OCI-LY3 (cell line): ENCODE data around the gene LHFPL2.

Experiments used
- EZH2phosphoT487 ChIP-seq: fragments of 200-600 bp; shearing (Covaris generic); IDR thresholded peaks from 2 replicates; pipeline ENCODE4 v1.6.1; 2018; ENCODE audit warnings: antibody characterized with exemption, mixed run types, low read depth
- TF ChIP-seq, protein P1 (sequence below): fragments of 200-600, 300-600 bp; sonication (generic); IDR thresholded peaks from 2 replicates; pipeline ENCODE4 v1.5.1; 2014; ENCODE audit warnings: antibody characterized with exemption, low read length, low read depth

DNA sequence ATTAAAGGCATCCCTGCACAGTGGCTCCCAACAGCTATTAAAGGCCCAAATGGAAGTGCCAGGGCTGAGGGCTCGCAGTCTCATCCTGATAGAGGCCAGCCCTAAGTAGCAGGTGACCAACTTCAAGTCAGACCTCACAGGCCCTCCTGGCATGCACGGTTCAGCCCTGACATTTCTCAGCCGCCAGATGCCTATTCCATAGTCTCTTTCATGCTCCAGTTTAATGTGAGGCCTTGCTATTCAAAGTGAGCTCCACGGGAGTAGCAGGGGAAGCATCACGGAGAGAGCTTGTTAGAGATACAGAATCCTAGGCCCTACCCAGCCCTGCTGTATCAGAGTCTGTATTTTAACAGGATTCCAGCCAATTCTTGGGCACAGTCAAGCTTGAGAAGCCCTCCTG, 11.1 kb downstream of the LHFPL2 start:
- TF ChIP-seq, protein P1, sequence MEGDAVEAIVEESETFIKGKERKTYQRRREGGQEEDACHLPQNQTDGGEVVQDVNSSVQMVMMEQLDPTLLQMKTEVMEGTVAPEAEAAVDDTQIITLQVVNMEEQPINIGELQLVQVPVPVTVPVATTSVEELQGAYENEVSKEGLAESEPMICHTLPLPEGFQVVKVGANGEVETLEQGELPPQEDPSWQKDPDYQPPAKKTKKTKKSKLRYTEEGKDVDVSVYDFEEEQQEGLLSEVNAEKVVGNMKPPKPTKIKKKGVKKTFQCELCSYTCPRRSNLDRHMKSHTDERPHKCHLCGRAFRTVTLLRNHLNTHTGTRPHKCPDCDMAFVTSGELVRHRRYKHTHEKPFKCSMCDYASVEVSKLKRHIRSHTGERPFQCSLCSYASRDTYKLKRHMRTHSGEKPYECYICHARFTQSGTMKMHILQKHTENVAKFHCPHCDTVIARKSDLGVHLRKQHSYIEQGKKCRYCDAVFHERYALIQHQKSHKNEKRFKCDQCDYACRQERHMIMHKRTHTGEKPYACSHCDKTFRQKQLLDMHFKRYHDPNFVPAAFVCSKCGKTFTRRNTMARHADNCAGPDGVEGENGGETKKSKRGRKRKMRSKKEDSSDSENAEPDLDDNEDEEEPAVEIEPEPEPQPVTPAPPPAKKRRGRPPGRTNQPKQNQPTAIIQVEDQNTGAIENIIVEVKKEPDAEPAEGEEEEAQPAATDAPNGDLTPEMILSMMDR = no peak
- no peak for TF ChIP-seq EZH2phosphoT487
